Ascending aorta (tissue), 2 donors: ENCODE data around the gene SPTLC2. TPM values are rescaled to one million over a fixed set of nuclear protein-coding genes. Genes with fewer than 3 reads are reported as not detected.

Source experiments
- DNase-seq, 2 donors: peaks; one replicate each; pipeline ENCODE4 v3.0.0-alpha.2; 2019; ENCODE audit warnings: low spot score in 2 of 2
- H3K27ac ChIP-seq, 2 donors: fragments of 200-600 bp; sonication (generic); one replicate each; pipeline ENCODE4 v1.5.1; 2016 to 2017; ENCODE audit warnings: mild to moderate bottlenecking in 1 of 2
- H3K27me3 ChIP-seq: fragments of 200-600 bp; sonication (generic); one replicate; pipeline ENCODE4 v1.5.1; 2017
- H3K36me3 ChIP-seq, 2 donors: fragments of 200-600 bp; sonication (generic); one replicate each; pipeline ENCODE4 v1.5.1; 2016
- H3K4me1 ChIP-seq, 2 donors: fragments of 200-600 bp; sonication (generic); one replicate each; pipeline ENCODE4 v1.5.1; 2016 to 2017; ENCODE audit warnings: mild to moderate bottlenecking in 1 of 2
- H3K4me3 ChIP-seq, 2 donors: fragments of 200-600 bp; sonication (generic); one replicate each; pipeline ENCODE4 v1.5.1; 2016 to 2017; ENCODE audit warnings: mild to moderate bottlenecking in 1 of 2
- H3K9me3 ChIP-seq, 2 donors: fragments of 200-600 bp; sonication (generic); one replicate each; pipeline ENCODE4 v1.5.1; 2016
- intact Hi-C: fragments of 100-400 bp; cut with DNase I; formaldehyde crosslinking; loops from one replicate; pipeline ENCODE4 v1.15.1; 2023
- total RNA-seq: library from RNA; depleted of rRNA; stranded (reverse); fragments of >200 nt; gene quantifications from one replicate; pipeline ENCODE4 v1.1.0, GENCODE V29; 2016
- TF ChIP-seq, protein P1 (sequence below), 3 experiments: fragments of 200-600 bp in 2 of 3; fragments of 450-650 bp in 1 of 3; sonication (generic) in 2 of 3; IDR thresholded peaks; one replicate each; pipeline ENCODE4 v1.5.1; 2016 to 2019; ENCODE audit warnings: antibody characterized with exemption in 3 of 3, mild to moderate bottlenecking in 1 of 3, moderate library complexity in 1 of 3

SPTLC2 gene
- total RNA-seq, 1 donor from 2014 or later: 25.7 TPM

DNA sequence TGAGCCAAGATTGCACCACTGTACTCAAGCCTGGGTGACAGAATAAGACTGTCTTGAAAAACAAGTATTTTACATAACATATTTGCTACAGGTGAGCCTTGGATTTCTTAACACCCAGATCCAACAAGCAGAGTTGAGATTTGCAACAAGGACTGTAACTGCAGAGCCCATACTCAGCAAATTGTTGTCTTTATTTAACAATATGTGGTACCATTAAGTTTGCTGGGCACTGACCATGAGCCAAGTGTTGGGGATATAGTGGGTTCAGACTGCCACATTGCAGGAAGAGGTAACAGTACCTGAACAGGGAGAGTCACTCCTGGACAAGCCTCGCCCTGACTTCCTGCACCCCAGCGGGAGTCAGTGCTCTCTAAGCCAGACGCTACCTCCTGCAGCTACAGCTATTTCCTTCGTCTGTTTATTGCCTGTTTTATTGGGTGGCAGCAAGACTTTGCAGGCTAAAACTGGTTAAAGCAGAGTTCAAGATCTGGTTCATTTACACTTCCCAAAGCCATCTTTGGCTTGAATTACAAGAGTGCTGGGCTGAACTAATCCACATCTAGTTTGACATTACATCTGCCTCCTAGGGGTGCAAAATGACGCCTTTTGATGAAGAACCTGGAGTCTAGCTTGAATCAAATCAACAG is 146.1 kb downstream of the SPTLC2 start:
- H3K4me3 ChIP-seq: no peak overlapping the region
- intact Hi-C loops: no loop called here
- TF ChIP-seq, protein P1, sequence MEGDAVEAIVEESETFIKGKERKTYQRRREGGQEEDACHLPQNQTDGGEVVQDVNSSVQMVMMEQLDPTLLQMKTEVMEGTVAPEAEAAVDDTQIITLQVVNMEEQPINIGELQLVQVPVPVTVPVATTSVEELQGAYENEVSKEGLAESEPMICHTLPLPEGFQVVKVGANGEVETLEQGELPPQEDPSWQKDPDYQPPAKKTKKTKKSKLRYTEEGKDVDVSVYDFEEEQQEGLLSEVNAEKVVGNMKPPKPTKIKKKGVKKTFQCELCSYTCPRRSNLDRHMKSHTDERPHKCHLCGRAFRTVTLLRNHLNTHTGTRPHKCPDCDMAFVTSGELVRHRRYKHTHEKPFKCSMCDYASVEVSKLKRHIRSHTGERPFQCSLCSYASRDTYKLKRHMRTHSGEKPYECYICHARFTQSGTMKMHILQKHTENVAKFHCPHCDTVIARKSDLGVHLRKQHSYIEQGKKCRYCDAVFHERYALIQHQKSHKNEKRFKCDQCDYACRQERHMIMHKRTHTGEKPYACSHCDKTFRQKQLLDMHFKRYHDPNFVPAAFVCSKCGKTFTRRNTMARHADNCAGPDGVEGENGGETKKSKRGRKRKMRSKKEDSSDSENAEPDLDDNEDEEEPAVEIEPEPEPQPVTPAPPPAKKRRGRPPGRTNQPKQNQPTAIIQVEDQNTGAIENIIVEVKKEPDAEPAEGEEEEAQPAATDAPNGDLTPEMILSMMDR (IDR thresholded peaks at IDR 0.05): no peak
- H3K36me3 ChIP-seq: peaks cover 32 to 42% of the 10 kb centered on the region in 2 donors
- no peaks in the 10 kb centered on the region for H3K27me3 ChIP-seq
- H3K4me1 ChIP-seq: no peaks in the 10 kb centered on the region
- no peak for DNase-seq
- no peak overlapping the region for H3K27ac ChIP-seq
- H3K9me3 ChIP-seq: no peaks in the 10 kb centered on the region

DNA sequence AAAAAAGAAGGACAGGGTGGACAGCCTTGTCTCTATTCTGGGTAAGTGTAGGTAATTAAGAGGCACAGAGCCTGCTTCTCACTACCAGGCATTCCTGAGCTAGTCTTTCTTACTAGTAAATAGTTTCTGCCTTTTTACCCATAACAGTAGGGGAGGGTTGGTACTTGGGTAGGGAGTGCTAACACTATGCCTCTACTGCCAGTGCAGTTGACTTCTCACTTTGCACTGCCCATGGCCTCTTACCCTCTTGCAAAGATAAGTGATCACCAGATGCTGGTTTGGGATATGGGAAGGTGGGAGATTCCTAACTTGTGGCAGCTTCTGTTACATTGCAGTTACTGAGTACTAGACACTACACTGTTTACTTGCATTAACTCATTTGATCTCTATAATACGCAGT is 146.9 kb downstream of the SPTLC2 start:
- no peak overlapping the region for H3K27ac ChIP-seq
- no peaks in the 10 kb centered on the region for H3K9me3 ChIP-seq
- no peaks in the 10 kb centered on the region for H3K4me1 ChIP-seq
- peaks cover 40 to 50% of the 10 kb centered on the region in 2 donors for H3K36me3 ChIP-seq
- intact Hi-C loops: no loop called here
- no peak for DNase-seq
- H3K4me3 ChIP-seq: no peak overlapping the region
- no peaks in the 10 kb centered on the region for H3K27me3 ChIP-seq
- TF ChIP-seq, protein P1 (IDR thresholded peaks at IDR 0.05): no peak

DNA sequence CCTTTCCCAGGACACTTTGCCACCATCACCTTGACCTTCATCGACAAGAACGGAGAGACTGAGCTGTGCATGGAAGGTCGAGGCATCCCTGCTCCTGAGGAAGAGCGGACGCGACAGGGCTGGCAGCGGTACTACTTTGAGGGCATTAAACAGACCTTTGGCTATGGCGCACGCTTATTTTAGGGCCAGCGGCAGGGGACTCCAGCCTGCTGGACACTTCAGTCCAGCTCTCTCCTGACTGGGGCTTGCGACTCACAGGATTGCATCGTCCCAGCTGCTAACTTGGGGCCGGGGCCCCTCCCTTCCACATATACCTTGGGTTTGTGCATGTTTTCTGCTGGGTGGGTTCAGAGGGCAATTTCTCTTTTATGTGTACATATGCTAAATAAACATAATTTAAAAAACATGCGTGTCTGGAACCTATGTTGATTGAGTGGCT is 147.4 kb downstream of the SPTLC2 start:
- TF ChIP-seq, protein P1 (IDR thresholded peaks at IDR 0.05): no peak
- H3K27ac ChIP-seq: no peak overlapping the region
- no peaks in the 10 kb centered on the region for H3K9me3 ChIP-seq
- intact Hi-C loops: no loop called here
- DNase-seq: peak in 1 of 2 donors; percentile 50
- H3K36me3 ChIP-seq: peaks cover 42 to 54% of the 10 kb centered on the region in 2 donors
- H3K4me3 ChIP-seq: no peak overlapping the region
- H3K4me1 ChIP-seq: no peaks in the 10 kb centered on the region
- H3K27me3 ChIP-seq: no peaks in the 10 kb centered on the region

GRCh38 chr14:77467801-77468200 is 148.6 kb downstream of the SPTLC2 start:
- intact Hi-C loops: no loop called here
- TF ChIP-seq, protein P1 (IDR thresholded peaks at IDR 0.05): no peak
- H3K36me3 ChIP-seq: peaks cover 55 to 67% of the 10 kb centered on the region in 2 donors
- H3K4me1 ChIP-seq: no peaks in the 10 kb centered on the region
- H3K4me3 ChIP-seq: no peak overlapping the region
- H3K27ac ChIP-seq: no peak overlapping the region
- DNase-seq: no peak
- H3K9me3 ChIP-seq: no peaks in the 10 kb centered on the region
- no peaks in the 10 kb centered on the region for H3K27me3 ChIP-seq

DNA sequence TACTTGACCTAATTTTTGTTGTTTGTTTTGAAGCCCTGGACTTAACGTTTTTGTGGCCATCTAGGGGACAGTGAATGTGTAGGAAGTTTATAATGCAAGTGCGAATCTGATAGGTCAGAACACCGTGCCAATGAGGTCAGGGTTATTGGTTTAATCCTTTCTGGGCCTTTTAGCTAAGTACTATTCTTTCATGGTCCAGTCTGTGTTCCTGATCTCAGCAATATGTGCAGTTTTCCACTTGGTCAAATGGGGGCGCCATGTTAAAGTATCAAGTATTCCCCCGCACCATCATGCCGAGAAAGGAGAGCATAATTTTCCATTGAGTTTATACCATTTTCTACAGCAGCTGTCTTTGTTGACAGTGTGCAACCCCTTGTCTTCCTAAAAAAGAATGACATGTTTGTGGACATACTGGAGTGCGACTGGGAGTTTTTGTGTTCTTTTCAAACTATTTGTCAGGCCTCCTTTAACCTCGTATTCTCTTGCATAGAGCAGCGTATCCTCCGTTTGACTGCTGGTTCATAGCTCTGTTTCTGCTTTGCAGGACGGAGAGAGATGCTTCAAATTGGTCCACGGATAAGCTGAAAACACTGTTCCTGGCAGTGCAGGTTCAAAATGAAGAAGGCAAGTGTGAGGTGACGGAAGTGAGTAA is 157.2 kb downstream of the SPTLC2 start:
- intact Hi-C loops: loop anchor here (5.0 kb wide), 3 partner anchors 93 to 647 kb away; partner anchors contain the start of genes ANGEL1 and CIPC
- Histone ChIP-seq H3K36me3 (peaks cover 41 to 49% of the 10 kb centered on the region in 2 donors), H3K4me1 (peaks cover 5 to 23% of the 10 kb centered on the region in 2 donors), H3K27me3 (no peaks in the 10 kb centered on the region), H3K27ac (no peak overlapping the region), H3K9me3 (no peaks in the 10 kb centered on the region), H3K4me3 (peak overlapping the region; percentile 71 to 92)
- TF ChIP-seq, protein P1 (IDR thresholded peaks at IDR 0.05): peak in 2 of 3 experiments; percentile 35 to 54
- peak in 1 of 2 donors; percentile 79 for DNase-seq
